OCI-LY3 (cell line): Measurements from ENCODE around the gene ELOB.

ENCODE experiments used
- H2AFZ ChIP-seq: fragments of 200-600, 300-600 bp; shearing (Covaris generic); 2 replicates; pipeline ENCODE4 v1.6.0; 2014; ENCODE audit warnings: antibody characterized with exemption, low read depth, low read length
- H3K27ac ChIP-seq: fragments of 200-600, 300-600 bp; sonication (generic); 2 replicates; pipeline ENCODE4 v1.5.1; 2014; ENCODE audit warnings: mild to moderate bottlenecking, low read length, moderate library complexity, mixed read lengths
- H3K27me3 ChIP-seq: fragments of 200-600, 300-600 bp; sonication (generic); 2 replicates; pipeline ENCODE4 v1.6.1; 2014; ENCODE audit warnings: low read depth, low read length, mixed read lengths
- H3K36me3 ChIP-seq: fragments of 200-600, 300-600 bp; sonication (generic); replicated peaks from 2 replicates; pipeline ENCODE3; 2014; ENCODE audit warnings: low read depth, low read length, mixed read lengths
- H3K4me1 ChIP-seq: fragments of 300-600, 200-600 bp; sonication (generic); 2 replicates; pipeline ENCODE4 v1.6.1; 2014; ENCODE audit warnings: low read length, mixed read lengths
- H3K4me2 ChIP-seq: fragments of 200-600, 300-600 bp; sonication (generic); 2 replicates; pipeline ENCODE4 v1.6.1; 2014; ENCODE audit warnings: low read length, mixed read lengths
- H3K4me3 ChIP-seq: fragments of 300-600, 200-600 bp; sonication (generic); 2 replicates; pipeline ENCODE4 v1.5.1; 2014; ENCODE audit warnings: antibody characterized with exemption, mild to moderate bottlenecking, low read length, moderate library complexity
- H3K79me2 ChIP-seq: fragments of 300-600, 200-600 bp; shearing (Covaris generic); 2 replicates; pipeline ENCODE4 v1.6.1; 2014; ENCODE audit warnings: mild to moderate bottlenecking, low read length, mixed read lengths
- H3K9ac ChIP-seq: fragments of 300-600, 200-600 bp; shearing (Covaris generic); 2 replicates; pipeline ENCODE4 v1.6.0; 2014; ENCODE audit warnings: mild to moderate bottlenecking, low read length, moderate library complexity
- H3K9me3 ChIP-seq: fragments of 200-600, 300-600 bp; shearing (Covaris generic); 2 replicates; pipeline ENCODE4 v1.6.1; 2014; ENCODE audit warnings: low read length, mixed read lengths; ENCODE audit not compliant: insufficient read depth
- H4K20me1 ChIP-seq: fragments of 200-600, 300-600 bp; sonication (generic); 2 replicates; pipeline ENCODE4 v1.6.1; 2016; ENCODE audit warnings: low read length, mixed read lengths; ENCODE audit not compliant: insufficient read depth
- EZH2phosphoT487 ChIP-seq: fragments of 200-600 bp; shearing (Covaris generic); IDR thresholded peaks from 2 replicates; pipeline ENCODE4 v1.6.1; 2018; ENCODE audit warnings: antibody characterized with exemption, mixed run types, low read depth
- TF ChIP-seq, protein P1 (sequence below): fragments of 200-600, 300-600 bp; sonication (generic); IDR thresholded peaks from 2 replicates; pipeline ENCODE4 v1.5.1; 2014; ENCODE audit warnings: antibody characterized with exemption, low read length, low read depth

Gene ELOB

DNA sequence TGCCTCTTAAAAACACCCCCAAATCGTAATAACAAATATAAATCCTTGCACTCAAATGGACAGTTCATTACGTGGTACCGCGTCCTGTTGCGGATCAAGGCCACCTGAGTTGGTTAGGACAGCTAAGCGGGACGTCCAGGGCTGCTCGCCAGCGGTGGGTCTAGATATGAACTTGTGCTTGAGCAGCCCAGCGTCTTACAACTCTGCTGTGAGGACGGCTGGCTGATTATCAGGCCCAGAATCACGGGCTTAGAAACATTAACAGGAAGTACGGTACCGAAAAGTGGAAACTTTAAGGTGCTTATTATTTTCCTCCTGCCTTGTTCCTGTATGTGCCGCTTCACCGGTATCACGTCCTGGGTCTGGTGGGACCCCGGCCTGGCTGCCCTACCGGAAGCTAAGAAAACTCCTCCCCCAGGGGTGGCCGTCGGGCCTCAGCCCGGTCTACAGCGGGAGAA lies 25.5 kb downstream of the ELOB start:
- Histone ChIP-seq H3K9ac (peak overlapping the region; percentile 98), H3K79me2 (peaks cover 61% of the 10 kb centered on the region), H3K4me3 (peak overlapping the region; percentile 99), H3K27ac (peak overlapping the region; percentile 92), H3K27me3 (no peaks in the 10 kb centered on the region), H3K4me2 (peak overlapping the region; percentile 97), H2AFZ (peak overlapping the region; percentile 32; the same call in 1 of the 2 replicates), H3K36me3 (peaks cover 43% of the 10 kb centered on the region), H4K20me1 (peaks cover 36% of the 10 kb centered on the region), H3K4me1 (peaks cover 36% of the 10 kb centered on the region), H3K9me3 (no peaks in the 10 kb centered on the region)
- TF ChIP-seq, protein P1, sequence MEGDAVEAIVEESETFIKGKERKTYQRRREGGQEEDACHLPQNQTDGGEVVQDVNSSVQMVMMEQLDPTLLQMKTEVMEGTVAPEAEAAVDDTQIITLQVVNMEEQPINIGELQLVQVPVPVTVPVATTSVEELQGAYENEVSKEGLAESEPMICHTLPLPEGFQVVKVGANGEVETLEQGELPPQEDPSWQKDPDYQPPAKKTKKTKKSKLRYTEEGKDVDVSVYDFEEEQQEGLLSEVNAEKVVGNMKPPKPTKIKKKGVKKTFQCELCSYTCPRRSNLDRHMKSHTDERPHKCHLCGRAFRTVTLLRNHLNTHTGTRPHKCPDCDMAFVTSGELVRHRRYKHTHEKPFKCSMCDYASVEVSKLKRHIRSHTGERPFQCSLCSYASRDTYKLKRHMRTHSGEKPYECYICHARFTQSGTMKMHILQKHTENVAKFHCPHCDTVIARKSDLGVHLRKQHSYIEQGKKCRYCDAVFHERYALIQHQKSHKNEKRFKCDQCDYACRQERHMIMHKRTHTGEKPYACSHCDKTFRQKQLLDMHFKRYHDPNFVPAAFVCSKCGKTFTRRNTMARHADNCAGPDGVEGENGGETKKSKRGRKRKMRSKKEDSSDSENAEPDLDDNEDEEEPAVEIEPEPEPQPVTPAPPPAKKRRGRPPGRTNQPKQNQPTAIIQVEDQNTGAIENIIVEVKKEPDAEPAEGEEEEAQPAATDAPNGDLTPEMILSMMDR = no peak
- TF ChIP-seq EZH2phosphoT487 = no peak

DNA sequence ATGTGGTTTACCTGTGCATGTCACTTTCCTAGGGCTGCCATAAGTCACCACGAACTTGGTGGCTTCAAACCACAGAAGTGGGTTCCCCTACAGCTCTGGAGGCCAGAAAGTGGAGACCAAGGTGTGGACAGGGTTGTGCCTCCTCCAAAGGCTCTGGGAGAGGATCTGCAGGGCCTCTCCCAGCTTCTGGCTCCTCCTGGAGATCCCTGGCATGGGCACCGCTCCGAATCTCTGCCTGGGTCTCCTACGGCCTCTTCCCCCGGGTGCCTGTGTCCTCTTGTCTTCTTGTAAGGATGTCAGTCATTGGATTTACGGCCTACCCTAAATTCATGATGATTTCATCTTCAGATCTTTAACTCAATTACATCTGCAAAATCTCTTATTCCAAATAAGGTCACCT lies 27.1 kb downstream of the ELOB start:
- Histone ChIP-seq H4K20me1 (peaks cover 19% of the 10 kb centered on the region), H3K4me2 (no peak overlapping the region), H3K9me3 (no peaks in the 10 kb centered on the region), H3K79me2 (peaks cover 44% of the 10 kb centered on the region), H3K36me3 (peaks cover 28% of the 10 kb centered on the region), H3K27me3 (no peaks in the 10 kb centered on the region), H3K4me1 (peaks cover 19% of the 10 kb centered on the region), H3K27ac (no peak overlapping the region), H2AFZ (no peak overlapping the region), H3K4me3 (no peak overlapping the region), H3K9ac (no peak overlapping the region)
- no peak for TF ChIP-seq EZH2phosphoT487
- TF ChIP-seq, protein P1 = no peak

DNA sequence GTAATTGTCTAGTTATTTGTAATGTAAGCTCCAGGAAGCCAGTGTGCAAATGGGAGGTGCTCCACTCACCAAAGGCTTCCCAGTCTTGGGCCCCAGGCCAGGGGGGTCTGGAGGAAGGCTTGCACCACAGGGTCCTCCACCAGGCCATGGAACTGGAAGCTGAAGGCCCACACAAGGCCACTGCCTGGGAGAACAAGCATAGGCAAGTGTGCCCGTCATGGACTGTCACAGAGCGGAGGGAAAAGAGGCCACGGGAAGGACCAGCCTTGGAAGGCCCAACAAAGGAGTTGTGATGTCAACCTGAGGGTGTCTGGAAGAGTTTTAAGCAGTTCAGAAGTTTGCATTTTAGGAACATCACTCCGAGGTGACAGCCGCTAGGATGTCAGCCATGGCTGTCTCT lies 27.6 kb downstream of the ELOB start:
- H3K9ac ChIP-seq = no peak overlapping the region
- peaks cover 23% of the 10 kb centered on the region for H3K36me3 ChIP-seq
- TF ChIP-seq EZH2phosphoT487 = no peak
- TF ChIP-seq, protein P1 = no peak
- H3K4me1 ChIP-seq = peaks cover 15% of the 10 kb centered on the region
- no peak overlapping the region for H3K27ac ChIP-seq
- H3K27me3 ChIP-seq = no peaks in the 10 kb centered on the region
- H3K9me3 ChIP-seq = no peaks in the 10 kb centered on the region
- no peak overlapping the region for H2AFZ ChIP-seq
- no peak overlapping the region for H3K4me3 ChIP-seq
- H3K79me2 ChIP-seq = peaks cover 40% of the 10 kb centered on the region
- no peak overlapping the region for H3K4me2 ChIP-seq
- H4K20me1 ChIP-seq = peaks cover 15% of the 10 kb centered on the region

DNA sequence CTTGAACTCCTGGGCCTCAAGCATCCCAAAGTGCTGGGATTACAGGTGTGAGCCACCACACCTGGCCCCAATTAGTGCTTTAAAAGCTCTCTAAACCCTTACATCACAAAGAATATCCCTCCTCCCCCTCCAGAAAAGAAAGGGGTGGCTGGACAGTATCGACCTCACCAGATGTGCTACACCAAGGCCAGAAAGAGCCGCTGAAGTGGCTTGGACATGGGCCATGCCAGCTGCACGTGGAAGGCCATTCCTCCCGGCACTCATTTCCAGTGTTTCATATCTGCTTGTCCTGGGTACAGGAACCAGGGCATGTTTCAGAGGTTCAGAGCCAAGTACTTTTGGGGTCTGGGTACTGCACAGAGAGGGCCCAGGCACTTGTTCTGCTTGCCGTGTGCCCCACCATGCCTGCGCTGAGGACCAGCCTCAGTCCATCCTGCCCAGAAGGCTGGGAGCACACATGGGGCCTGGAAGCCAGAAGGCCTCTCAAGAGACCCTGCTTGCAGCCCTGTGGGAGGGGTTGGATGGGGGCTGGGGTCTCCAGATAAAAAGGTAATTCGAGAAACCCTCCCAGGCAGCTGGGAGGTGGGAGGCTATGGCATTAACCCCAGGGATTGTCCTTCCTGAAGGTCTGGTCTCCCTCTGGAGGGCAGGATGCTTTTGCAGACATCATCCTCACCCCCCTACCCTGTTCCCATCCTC lies 28.2 kb downstream of the ELOB start:
- H3K36me3 ChIP-seq = peaks cover 19% of the 10 kb centered on the region
- H3K4me1 ChIP-seq = peaks cover 9% of the 10 kb centered on the region
- H3K79me2 ChIP-seq = peaks cover 34% of the 10 kb centered on the region
- H4K20me1 ChIP-seq = peaks cover 9% of the 10 kb centered on the region
- no peak overlapping the region for H3K4me2 ChIP-seq
- no peaks in the 10 kb centered on the region for H3K9me3 ChIP-seq
- no peak overlapping the region for H3K27ac ChIP-seq
- no peak overlapping the region for H2AFZ ChIP-seq
- H3K27me3 ChIP-seq = no peaks in the 10 kb centered on the region
- no peak for TF ChIP-seq EZH2phosphoT487
- H3K4me3 ChIP-seq = no peak overlapping the region
- no peak overlapping the region for H3K9ac ChIP-seq
